ENCODE data around the gene MED17.

Gene MED17

GRCh38 chr11:93819966-93820695, 36.0 kb downstream of the MED17 start:
- no peak for DNase-seq (ENCODE audit: low read depth, low spot score)
- no peak overlapping the region for H3K4me3 ChIP-seq (ENCODE audit: low read depth, low read length)
- no peak for TF ChIP-seq CTCF (IDR thresholded peaks at IDR 0.05; ENCODE audit: insufficient read depth, low read length, missing control alignments)
- ChIA-PET POLR2A (no interaction called here), CTCF (interaction anchor here (1.3 kb wide), 1 partner anchor 10 kb away, joined by 3 read pairs; no protein-coding TSS in a partner anchor)

- no peak for TF ChIP-seq CTCF (IDR thresholded peaks at IDR 0.05; ENCODE audit: insufficient read depth, low read length, missing control alignments)
- no peak for DNase-seq (ENCODE audit: low read depth, low spot score)
- POLR2A ChIA-PET = no interaction called here
- no peak overlapping the region for H3K4me3 ChIP-seq (ENCODE audit: low read depth, low read length)
- CTCF ChIA-PET = no interaction called here
Observed at GRCh38 chr11:93820847-93821246, 36.8 kb downstream of the MED17 start.

- ChIA-PET CTCF (interaction anchor here (1.1 kb wide), 1 partner anchor 74 kb away, joined by 5 read pairs; no protein-coding TSS in a partner anchor), POLR2A (no interaction called here)
- TF ChIP-seq CTCF (IDR thresholded peaks at IDR 0.05; ENCODE audit: insufficient read depth, low read length, missing control alignments) = no peak
- no peak overlapping the region for H3K4me3 ChIP-seq (ENCODE audit: low read depth, low read length)
- no peak for DNase-seq (ENCODE audit: low read depth, low spot score)
Observed at GRCh38 chr11:93821617-93822016, 37.5 kb downstream of the MED17 start.

GRCh38 chr11:93822359-93822758, 38.3 kb downstream of the MED17 start:
- CTCF ChIA-PET = interaction anchor here (1.0 to 1.1 kb wide), 2 partner anchors 11 to 73 kb away, joined by 3 to 5 read pairs; no protein-coding TSS in a partner anchor

GRCh38 chr11:93823210-93823609, 39.1 kb downstream of the MED17 start:
- no peak for DNase-seq (ENCODE audit: low read depth, low spot score)
- POLR2A ChIA-PET = no interaction called here
- CTCF ChIA-PET = no interaction called here
- no peak for TF ChIP-seq CTCF (IDR thresholded peaks at IDR 0.05; ENCODE audit: insufficient read depth, low read length, missing control alignments)
- no peak overlapping the region for H3K4me3 ChIP-seq (ENCODE audit: low read depth, low read length)

More at GRCh38 chr11:93822359-93822758, 38.3 kb downstream of the MED17 start:
- no peak for DNase-seq (ENCODE audit: low read depth, low spot score)
- POLR2A ChIA-PET = no interaction called here
- no peak overlapping the region for H3K4me3 ChIP-seq (ENCODE audit: low read depth, low read length)
- TF ChIP-seq CTCF (IDR thresholded peaks at IDR 0.05; ENCODE audit: insufficient read depth, low read length, missing control alignments) = no peak

GRCh38 chr11:93827363-93827762, 43.3 kb downstream of the MED17 start:
- TF ChIP-seq CTCF (IDR thresholded peaks at IDR 0.05; ENCODE audit: insufficient read depth, low read length, missing control alignments) = no peak

More at GRCh38 chr11:93827363-93827762, 43.3 kb downstream of the MED17 start:
- no peak overlapping the region for H3K4me3 ChIP-seq (ENCODE audit: low read depth, low read length)
- POLR2A ChIA-PET = no interaction called here
- CTCF ChIA-PET = no interaction called here
- no peak for DNase-seq (ENCODE audit: low read depth, low spot score)
